Fibroblast of mammary gland (primary cell): ENCODE results near the gene MYO3B.

ENCODE experiments used
- DNase-seq: peaks from one replicate; pipeline ENCODE4 v3.0.0-alpha.2; 2010; ENCODE audit warnings: low read depth
- H3K4me3 ChIP-seq: 2 replicates; pipeline ENCODE4 v1.5.1; 2011; ENCODE audit warnings: low read depth, mild to moderate bottlenecking, low read length, moderate library complexity; ENCODE audit not compliant: control insufficient read depth
- CTCF ChIP-seq: conservative IDR thresholded peaks from 2 replicates; pipeline ENCODE4 v1.5.1; 2011; ENCODE audit warnings: low read depth, low read length, inconsistent platforms; ENCODE audit not compliant: control insufficient read depth, insufficient read depth

The MYO3B gene

GRCh38 chr2:170226216-170226615, 48.3 kb downstream of the MYO3B start:
- TF ChIP-seq CTCF = no peak
- no peak overlapping the region for H3K4me3 ChIP-seq
- no peak for DNase-seq

- no peak for TF ChIP-seq CTCF
Measured at GRCh38 chr2:170227507-170227947, 49.6 kb downstream of the MYO3B start.

GRCh38 chr2:170227951-170228350, 50.0 kb downstream of the MYO3B start:
- TF ChIP-seq CTCF = no peak
- no peak for DNase-seq

More at GRCh38 chr2:170227507-170227947, 49.6 kb downstream of the MYO3B start:
- no peak for DNase-seq
- no peak overlapping the region for H3K4me3 ChIP-seq

GRCh38 chr2:170228429-170228828, 50.5 kb downstream of the MYO3B start:
- no peak overlapping the region for H3K4me3 ChIP-seq
- TF ChIP-seq CTCF = no peak
- no peak for DNase-seq

More at GRCh38 chr2:170227951-170228350, 50.0 kb downstream of the MYO3B start:
- no peak overlapping the region for H3K4me3 ChIP-seq

GRCh38 chr2:170229125-170229524, 51.2 kb downstream of the MYO3B start:
- no peak for DNase-seq

GRCh38 chr2:170229744-170230143, 51.8 kb downstream of the MYO3B start:
- H3K4me3 ChIP-seq = no peak overlapping the region
- no peak for DNase-seq
- no peak for TF ChIP-seq CTCF

More at GRCh38 chr2:170229125-170229524, 51.2 kb downstream of the MYO3B start:
- H3K4me3 ChIP-seq = no peak overlapping the region
- TF ChIP-seq CTCF = no peak
